CD4-positive, alpha-beta T cell treated with Interleukin-10 for 1 hour (primary cell): ENCODE results near the gene RTN4RL2.

Experiments used
- DNase-seq: peaks from one replicate; pipeline ENCODE4 v3.0.0-alpha.2; 2020

The RTN4RL2 gene

GRCh38 chr11:57481915-57482781 is 21.8 kb downstream of the RTN4RL2 start:
- no peak for DNase-seq

GRCh38 chr11:57482782-57483561 is 22.6 kb downstream of the RTN4RL2 start:
- DNase-seq, result peak; percentile 58

DNA sequence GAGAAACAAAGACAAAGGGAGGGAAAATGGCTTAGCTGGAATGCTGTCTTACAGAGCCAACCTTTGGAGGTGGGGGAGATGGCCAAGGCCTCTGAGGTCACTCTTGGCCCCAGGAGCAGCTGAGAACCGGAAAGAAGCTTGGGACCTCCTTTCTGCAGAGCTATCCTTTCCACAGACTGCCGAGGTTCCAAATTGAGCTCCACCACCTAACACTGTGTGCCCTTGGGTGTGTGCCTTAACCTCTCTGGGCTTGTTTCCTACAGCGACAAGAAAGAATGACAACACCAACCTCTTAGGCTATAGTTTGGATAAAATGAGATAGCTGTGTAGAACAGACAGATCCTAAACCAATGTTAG is 23.2 kb downstream of the RTN4RL2 start:
- DNase-seq, result no peak

- DNase-seq, result no peak
Measured at GRCh38 chr11:57484141-57484710, 23.9 kb downstream of the RTN4RL2 start.

- no peak for DNase-seq
Measured at GRCh38 chr11:57485217-57485990, 25.1 kb downstream of the RTN4RL2 start.

- no peak for DNase-seq
Measured at GRCh38 chr11:57487021-57487778, 26.9 kb downstream of the RTN4RL2 start.

GRCh38 chr11:57487920-57488659 is 27.8 kb downstream of the RTN4RL2 start:
- DNase-seq, result no peak

GRCh38 chr11:57490456-57491248 is 30.3 kb downstream of the RTN4RL2 start:
- no peak for DNase-seq

DNA sequence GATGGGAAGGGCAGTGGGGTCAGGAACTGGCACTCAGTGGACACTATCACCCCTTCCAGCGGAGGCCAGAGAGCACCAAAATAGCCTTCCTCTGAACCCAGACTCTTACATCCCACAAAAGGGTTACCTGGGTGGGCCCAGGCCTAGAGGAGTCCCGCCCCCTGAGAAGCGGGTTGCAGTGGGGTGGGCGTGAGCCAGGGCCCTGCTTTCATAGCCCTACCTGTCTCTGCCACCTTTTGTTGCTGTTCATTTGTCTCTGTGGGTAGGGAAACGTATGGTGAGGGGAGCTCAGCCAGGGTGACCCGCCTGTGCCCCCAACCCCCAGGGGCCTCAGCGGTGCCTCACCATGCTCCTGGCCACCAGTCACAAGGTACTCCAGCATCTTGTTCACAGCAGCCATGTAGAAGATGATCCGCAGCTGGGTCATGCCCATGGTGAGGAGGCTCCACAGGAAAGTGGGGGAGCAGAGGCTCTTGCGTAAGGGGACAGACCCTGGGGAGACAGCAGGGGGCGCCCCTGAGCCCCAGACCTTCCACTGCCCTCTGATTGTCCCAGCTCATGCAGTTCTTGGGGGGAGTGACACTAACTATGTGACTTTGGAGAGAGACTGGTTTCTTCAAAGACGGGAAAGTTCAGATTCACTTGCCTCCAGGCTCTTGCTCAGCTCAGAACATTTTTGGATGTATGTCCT is 31.2 kb downstream of the RTN4RL2 start:
- DNase-seq, result peak; percentile 54

DNA sequence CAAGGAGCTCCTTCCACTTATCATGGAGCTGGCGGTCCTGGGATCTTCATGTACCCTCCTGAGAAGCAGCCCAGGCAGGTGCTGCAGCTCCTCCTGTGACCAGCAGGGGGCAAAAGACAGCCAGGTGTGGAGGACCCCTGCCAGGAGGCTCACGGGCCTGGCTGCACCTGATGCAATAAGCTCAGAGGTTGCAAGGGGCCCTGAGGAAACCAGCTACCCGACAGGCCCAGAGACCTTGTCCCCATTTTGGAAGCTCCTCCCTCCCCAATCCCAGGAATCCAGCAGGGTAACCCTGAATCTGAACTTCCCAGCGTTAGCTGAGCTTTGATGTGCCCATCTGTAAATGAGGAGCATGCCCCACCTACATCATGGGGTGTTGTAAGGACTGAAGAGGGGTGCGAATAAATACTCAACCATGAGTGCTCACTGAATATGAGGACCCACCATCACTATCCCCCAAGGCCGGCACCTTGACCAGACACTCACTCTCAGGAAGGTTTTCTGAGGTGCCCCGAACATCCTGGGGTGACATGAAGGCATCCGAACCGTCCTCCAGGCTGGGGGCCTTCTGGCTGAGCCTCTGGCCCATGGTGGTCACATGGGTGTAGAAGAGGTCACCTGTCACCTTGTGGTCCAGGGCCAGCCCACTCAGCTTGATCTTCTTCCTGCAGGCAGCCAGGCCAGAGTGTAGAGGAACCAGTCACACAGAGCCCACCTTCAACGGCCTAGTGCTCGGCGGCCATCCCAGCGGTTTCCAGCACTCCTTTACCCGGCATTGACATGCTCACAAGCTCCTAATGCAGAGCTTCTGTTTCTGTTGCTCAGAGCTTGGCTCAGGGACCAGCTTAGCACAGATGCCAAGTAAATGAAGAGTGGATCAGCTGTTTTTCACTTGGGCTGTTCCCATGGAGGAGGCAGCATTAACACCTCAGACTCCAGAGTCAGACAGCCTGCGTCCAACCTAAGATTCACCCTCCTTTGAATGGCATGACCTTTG is 33.5 kb downstream of the RTN4RL2 start:
- peak; percentile 77 for DNase-seq

DNA sequence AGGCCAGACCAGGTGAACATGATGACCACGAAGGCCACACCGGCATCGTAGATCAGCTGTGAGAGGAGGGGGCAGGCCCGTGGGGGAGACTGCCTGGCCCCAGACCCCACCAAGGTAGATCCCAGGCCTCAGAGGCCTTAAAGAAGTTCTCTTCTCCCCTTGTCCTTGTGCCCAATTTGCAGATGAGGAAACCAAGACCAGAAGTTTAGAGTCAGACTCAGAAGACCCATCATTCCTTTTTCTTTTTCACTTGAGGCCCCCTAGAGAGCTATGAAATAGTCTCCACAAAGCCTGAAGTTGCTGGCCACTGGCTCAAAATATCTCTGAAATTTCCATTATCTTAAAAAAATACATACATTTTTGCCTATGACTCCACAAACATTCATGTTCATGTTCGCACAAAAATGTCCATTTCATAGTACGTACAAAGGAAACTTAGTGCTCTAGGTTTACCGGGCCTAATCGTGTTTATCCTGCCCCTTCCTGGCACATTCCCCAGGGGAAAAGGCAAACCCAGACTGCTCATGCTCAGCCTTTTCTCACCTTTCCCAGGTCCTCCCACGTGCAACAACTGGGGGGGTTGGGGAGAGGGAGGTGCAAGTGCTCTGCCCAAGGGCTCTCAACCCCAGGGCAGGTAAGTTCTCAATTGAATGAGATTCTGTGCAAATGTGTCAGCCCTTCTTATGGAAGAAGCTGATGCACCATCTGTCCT is 35.9 kb downstream of the RTN4RL2 start:
- DNase-seq, result no peak

DNA sequence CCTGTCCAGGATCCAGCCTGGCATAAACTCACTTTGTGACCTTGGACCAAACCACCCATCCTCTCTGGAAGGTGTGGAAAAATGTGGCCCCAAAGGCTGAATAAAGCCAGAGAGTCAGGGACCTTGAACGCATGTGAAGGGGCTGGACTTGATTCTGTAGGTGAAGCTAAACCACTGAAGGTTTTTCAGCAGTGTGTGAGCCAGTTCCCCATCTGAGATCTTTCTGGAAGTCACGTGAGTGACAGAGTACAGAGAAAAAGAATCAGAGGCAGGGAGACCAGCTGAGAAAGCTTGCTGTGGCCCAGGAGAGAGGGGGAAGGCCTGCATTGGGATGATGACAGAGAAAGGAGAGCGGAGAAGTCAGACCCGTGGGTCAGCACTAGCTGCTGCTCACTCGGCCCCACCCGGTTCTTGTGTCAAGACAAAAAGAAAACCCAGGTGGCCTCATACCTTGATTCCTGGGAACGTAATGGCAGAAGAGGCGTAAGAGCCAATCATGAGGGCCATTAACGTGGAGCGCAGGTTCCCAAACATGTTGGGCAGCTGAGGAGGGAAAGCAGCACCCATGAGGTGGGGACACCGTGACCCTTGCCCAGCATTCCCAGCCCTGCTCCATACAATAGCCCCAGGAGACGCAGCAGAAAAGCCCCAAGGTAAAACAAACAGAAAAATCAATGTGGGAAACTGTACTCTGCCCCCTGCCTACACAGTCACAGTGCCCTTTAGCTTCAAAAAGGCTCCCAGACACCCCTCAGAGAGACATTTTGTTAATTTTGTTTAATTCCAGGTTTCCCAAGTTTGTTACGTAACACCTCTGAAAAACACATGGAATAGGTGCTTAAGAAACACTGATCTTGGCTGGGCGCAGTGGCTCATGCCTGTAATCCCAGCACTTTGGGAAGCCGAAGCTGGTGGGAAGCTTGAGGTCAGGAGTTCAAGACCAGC is 37.2 kb downstream of the RTN4RL2 start:
- no peak for DNase-seq

- DNase-seq, result no peak
Measured at GRCh38 chr11:57498540-57498939, 38.2 kb downstream of the RTN4RL2 start.

GRCh38 chr11:57499413-57499982 is 39.2 kb downstream of the RTN4RL2 start:
- DNase-seq, result peak; percentile 33

- no peak for DNase-seq
Measured at GRCh38 chr11:57499983-57500461, 39.7 kb downstream of the RTN4RL2 start.

- DNase-seq, result no peak
Measured at GRCh38 chr11:57500515-57500914, 40.2 kb downstream of the RTN4RL2 start.
